GM19372 (cell line): ENCODE data around the gene PASK.
"Not testable (repeated sequence)": the region's sequence is repeated elsewhere in the genome, so short reads cannot be mapped to it uniquely, and the experiment has no call there.

Experiments
- ATAC-seq: cut with Tn5 transposase; IDR thresholded peaks from one replicate; pipeline ENCODE4 v1.9.1; 2021; ENCODE audit warnings: mild to moderate bottlenecking, low read depth, moderate library complexity; ENCODE audit not compliant: unreplicated experiment

Gene PASK

DNA sequence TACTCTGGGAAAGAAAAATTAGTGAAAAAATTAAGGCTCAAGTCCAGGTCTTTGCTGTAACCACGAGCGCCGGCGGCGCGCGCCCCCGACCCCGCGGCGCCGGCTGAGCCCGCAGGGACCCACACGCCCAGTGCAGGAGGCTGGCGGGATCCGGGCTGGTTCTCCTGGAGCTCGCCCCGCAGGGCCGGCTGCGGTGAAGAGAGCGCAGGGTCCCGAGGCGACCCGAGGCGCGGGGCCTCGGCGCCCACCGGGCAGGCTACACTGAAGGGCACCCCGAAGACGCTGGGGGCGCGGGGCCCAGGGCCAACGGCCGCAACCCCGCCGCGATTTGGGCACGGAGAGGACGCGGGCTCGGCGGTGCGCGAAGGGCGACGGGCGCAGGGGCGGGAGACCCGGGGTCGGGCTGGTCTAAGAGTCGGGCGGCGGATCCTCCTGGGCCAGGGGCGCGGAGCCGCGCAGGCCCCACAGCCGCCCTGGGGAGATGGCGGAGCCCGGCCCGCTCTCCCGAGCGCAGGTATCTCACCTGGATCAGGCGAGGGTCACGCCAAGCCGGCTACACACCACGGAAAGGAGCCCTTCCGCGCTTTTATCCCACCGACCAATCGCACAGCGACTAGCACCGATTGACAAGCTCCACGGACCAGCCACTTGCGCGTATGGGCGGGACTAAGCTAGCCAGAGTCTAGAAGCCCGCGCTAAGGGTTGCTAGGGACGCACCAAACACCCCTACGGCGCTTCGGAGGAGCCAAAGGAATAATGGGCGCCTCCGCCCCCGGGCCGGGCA lies at the start of gene PASK:
Gene PASK, minus strand, starts transcription at position 582 of the 784 bp plus-strand sequence. CDS start 6,440 bp downstream, outside the sequence.
- ATAC-seq = peak; percentile 67

- no peak for ATAC-seq
These were observed 49.4 kb upstream of the PASK start for GRCh38 chr2:241198381-241199279.

DNA sequence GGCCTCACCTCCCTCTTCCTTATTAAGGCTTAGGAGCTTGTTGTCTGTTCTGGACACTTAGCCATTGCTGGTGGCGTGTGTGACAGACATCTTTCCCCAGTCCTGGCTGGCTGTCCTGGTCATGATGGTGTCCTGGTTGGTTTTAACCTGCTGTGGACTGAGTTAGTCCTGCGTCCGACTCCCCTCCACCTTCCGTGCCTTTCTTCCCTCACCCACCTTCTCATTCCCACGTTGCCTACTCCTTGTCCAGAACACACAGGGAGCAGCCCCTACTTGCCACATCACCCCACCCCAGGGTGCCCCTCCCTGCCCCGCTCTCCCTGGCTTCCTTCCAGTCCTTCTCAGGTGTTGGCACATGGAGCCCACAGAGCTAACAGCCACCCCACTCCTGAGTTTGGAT lies 48.7 kb upstream of the PASK start:
- ATAC-seq = no peak

GRCh38 chr2:241197246-241197645 lies 48.0 kb upstream of the PASK start:
- not testable (repeated sequence) for ATAC-seq

- no peak for ATAC-seq
These were observed 46.3 kb upstream of the PASK start for GRCh38 chr2:241195506-241196130.

- no peak for ATAC-seq
These were observed 45.5 kb upstream of the PASK start for GRCh38 chr2:241194811-241195210.

DNA sequence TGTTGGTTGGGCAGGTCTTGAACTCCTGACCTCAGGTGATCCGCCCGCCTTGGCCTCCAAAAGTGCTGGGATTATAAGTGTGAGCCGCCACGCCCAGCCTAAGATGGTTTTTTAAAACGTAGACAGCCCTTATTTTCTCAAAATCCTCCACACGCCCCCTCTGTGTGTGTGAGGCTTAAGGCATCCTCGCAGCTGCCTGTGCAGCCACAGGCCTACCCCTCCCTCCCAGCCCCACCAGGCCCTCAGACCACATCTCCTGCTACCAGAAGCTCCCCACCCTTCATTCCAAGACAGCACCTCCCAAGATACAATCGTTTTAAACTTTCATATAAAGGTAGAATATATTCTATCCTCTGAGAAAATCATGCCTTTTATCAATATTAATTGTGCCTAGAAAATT lies 44.0 kb upstream of the PASK start:
- ATAC-seq = no peak

DNA sequence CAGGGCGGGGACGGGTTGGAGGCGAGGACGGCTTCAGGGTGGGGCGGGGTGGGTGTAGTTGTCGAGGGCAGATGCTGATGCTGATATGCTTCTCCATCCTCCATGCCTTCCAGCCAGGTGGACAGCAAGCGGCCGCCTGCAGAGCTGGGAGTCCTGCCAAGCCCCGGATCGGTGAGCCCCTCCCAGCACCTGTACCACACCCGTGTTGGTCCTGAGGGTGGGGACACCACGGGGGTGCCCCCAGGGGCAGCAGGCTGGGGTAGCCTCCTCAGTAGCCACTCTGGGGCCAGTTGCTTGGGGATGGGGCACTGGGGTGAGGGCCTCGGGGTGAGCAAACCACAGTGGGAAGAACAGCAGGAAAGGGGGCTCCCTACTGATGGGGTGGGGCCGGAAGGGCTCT lies 41.8 kb upstream of the PASK start:
- no peak for ATAC-seq

DNA sequence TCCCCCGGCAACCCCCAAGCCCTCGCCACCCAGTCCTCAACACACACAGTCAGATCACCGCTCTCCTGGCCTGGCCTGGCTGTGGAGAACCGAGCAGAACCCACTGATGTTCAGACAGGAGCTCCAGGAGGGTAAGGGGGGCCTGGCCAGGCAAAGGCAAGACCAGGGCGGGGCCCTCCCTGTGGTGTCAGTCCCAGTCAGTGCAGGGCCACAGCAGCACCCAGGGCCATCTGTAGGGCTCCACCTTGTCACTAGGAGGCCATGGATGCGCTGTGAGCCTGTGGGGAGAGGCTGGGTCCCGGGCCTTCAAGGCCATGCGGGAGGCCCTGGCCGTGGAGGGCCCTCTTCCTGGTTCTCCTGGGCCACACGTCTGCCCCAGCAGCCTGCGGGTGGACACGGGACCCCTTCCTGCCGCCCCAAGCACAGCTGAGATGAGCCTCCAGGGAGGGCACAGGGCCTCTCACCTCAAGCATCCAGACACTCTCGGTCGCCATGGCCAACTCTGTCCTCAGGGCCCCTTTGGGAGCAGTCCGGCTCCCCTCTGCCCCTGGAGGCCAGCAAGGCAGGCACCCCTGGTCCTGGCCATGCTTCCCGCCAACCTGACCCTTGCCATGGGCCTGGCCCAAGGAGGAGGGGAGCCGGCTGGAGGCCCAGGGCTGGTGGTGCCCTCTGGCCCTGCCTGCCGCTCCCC lies 41.2 kb upstream of the PASK start:
- no peak for ATAC-seq

GRCh38 chr2:241189856-241190201 lies 40.6 kb upstream of the PASK start:
- no peak for ATAC-seq

GRCh38 chr2:241189093-241189855 lies 40.0 kb upstream of the PASK start:
- no peak for ATAC-seq

GRCh38 chr2:241188361-241189092 lies 39.3 kb upstream of the PASK start, which contains the start of gene ANO7:
ANO7 (plus strand) TSS chr2:241188677; CDS start chr2:241190064, 1,387 bp downstream.
- no peak for ATAC-seq

GRCh38 chr2:241187918-241188234 lies 38.6 kb upstream of the PASK start:
- ATAC-seq = no peak

GRCh38 chr2:241187101-241187917 lies 38.0 kb upstream of the PASK start:
- no peak for ATAC-seq

GRCh38 chr2:241185961-241186360 lies 36.7 kb upstream of the PASK start:
- ATAC-seq = no peak

- ATAC-seq = no peak
These were observed 35.6 kb upstream of the PASK start for GRCh38 chr2:241184901-241185300.

DNA sequence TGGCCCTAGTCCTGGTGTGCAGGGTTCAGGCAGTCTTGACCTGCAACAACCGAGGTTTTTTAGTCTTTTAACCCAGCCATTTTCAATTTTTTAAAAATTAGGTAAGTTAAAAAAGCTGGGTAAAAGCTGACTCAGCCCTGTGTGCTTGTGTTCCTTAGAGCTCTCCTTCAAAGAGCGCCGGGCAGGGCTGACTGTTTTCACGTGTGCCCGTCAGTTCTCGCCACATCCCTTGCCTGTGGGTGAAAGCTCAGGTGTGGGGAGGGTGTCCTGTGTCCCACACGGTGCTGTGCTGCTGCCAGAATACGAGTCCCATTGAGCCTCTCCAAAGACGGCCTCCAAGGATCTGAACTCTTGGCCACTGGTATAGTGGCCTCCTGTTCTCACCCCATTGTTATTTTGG lies 33.9 kb upstream of the PASK start:
- ATAC-seq = no peak

GRCh38 chr2:241182531-241183133 lies 33.4 kb upstream of the PASK start:
- no peak for ATAC-seq
